Stomach (tissue), 4 donors: ENCODE results near the gene KIF6.

Source experiments
- EP300 ChIP-seq: sonication (generic); formaldehyde crosslinking; IDR thresholded peaks from one replicate; pipeline ENCODE4 v1.6.1; 2017; ENCODE audit warnings: antibody characterized with exemption
- POLR2A ChIP-seq, 4 donors: fragments of 450-650 bp; IDR thresholded peaks; one replicate each; pipeline ENCODE4 v1.6.1; 2016; ENCODE audit warnings: antibody characterized with exemption in 4 of 4, control low read depth in 2 of 4, mild to moderate bottlenecking in 1 of 4, moderate library complexity in 1 of 4
- TF ChIP-seq, protein P1 (sequence below), 7 experiments: fragments of 450-650 bp in 4 of 7; fragments of 200-600 bp in 3 of 7; sonication (generic) in 3 of 7; IDR thresholded peaks; one replicate each; pipeline ENCODE4 v1.5.1; 2016 to 2019; ENCODE audit warnings: antibody characterized with exemption in 7 of 7, control low read depth in 2 of 7, mild to moderate bottlenecking in 1 of 7

DNA sequence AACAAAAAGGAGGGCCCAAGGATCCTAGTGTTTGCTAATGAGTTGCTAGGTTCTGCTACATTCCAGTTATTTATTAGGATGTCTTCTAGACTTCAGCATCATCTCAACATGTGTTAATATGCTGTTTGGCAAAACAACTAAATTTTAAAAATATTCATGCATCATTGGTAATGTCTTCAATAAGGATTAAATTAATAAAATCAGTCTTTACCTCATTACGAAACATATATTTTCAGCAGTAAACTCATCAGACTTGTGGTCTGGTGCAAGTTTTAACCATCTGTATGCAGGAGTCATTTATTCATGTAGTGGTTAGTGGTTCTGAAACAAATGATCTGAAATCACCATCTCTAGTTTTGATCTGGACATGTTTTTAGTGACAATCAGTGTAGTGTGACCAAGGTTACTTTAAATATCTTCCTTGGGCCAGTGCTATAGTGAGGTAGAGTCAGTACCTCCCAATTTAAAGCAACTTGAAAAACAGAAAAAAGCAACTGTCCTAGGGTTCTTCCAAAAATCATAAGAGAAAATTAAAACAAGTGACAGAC is 317.7 kb downstream of the KIF6 start:
- TF ChIP-seq, protein P1, sequence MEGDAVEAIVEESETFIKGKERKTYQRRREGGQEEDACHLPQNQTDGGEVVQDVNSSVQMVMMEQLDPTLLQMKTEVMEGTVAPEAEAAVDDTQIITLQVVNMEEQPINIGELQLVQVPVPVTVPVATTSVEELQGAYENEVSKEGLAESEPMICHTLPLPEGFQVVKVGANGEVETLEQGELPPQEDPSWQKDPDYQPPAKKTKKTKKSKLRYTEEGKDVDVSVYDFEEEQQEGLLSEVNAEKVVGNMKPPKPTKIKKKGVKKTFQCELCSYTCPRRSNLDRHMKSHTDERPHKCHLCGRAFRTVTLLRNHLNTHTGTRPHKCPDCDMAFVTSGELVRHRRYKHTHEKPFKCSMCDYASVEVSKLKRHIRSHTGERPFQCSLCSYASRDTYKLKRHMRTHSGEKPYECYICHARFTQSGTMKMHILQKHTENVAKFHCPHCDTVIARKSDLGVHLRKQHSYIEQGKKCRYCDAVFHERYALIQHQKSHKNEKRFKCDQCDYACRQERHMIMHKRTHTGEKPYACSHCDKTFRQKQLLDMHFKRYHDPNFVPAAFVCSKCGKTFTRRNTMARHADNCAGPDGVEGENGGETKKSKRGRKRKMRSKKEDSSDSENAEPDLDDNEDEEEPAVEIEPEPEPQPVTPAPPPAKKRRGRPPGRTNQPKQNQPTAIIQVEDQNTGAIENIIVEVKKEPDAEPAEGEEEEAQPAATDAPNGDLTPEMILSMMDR (IDR thresholded peaks at IDR 0.05) = no peak
- TF ChIP-seq POLR2A (IDR thresholded peaks at IDR 0.05) (no peak), EP300 (no peak)
